Measurements from ENCODE around the gene CRAMP1.

CRAMP1 gene

DNA sequence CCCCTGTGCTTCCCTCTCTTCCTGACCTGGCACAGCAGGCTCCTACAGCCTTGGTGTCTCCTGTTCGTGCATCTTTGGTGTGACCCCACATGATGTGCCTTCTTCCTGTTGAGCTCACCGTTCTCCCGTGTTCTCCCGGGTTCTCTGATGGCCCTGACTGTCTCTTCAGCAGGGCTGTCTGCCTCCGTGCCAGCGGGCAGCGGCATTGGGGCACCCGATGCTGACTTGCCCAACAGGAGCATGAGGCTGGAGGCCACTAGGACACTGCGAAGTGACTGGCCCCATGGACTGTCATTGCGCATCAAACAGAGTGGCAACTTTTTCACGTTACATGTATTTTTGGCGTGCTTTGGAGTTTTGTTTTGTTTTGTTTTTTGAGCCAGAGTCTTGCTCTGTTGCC lies 22.4 kb downstream of the CRAMP1 start:
- DNase-seq = no peak

GRCh38 chr16:1635070-1635469 lies 22.9 kb downstream of the CRAMP1 start:
- DNase-seq = peak in 1 of 4 experiments; percentile 20

DNA sequence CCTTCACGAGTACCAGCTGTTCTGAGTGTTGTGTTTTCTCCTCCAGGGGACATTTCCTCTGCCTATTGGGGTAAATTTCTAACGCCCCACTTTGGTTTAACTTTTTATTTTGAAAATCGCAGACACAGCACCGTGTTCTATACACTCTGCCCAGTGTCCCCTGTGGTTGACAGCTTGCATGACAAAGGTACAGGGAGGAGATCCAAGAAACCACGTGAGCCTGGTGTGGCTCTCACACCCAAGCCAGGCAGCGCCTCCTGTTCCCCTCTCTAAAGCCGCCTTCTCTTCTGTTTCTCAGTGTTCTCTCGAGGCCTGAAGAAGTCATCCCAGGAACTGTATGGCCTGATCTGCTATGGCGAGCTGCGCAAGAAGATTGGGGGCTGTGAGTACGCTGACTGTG lies 25.4 kb downstream of the CRAMP1 start:
- DNase-seq = no peak

DNA sequence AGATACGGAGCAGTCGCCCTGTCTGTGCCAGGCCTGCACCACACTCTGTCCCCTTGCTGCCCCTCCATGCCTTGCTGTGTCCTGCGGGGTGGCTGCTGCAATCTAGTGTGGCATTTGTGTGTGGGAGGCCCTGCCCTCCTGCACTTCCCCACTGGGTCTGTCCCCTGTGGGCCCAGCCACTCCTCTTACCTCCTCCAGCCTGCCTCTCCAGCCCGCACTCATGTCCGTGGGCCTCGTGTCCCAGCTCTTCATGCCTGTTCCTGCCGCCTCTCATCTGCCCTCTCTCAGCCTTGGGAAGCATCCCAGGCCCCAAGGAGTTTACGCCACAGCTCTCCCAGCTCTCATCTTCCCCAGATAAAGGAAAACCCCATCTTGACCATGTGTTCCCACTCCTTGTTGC lies 26.6 kb downstream of the CRAMP1 start:
- peak in 2 of 4 experiments; percentile 22 for DNase-seq

DNA sequence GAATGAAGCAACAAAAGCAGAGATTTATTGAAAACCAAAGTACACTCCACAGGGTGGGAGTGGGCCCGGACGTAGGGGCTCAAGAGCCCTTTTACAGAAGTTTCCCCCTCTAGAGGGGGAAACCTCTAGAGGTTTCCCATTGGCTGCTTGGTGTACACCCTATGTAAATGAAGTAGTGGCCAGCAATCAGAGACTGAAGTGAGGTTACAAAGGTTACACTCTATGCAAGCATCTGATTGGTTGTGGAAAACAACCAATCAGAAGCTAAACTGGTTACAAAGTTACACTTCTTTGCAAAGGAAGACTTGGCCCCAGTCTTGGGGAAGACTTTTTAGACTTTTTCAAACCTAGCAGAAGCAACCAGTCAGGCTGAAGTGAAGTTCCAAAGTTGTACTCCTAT lies 27.1 kb downstream of the CRAMP1 start:
- DNase-seq = no peak

DNA sequence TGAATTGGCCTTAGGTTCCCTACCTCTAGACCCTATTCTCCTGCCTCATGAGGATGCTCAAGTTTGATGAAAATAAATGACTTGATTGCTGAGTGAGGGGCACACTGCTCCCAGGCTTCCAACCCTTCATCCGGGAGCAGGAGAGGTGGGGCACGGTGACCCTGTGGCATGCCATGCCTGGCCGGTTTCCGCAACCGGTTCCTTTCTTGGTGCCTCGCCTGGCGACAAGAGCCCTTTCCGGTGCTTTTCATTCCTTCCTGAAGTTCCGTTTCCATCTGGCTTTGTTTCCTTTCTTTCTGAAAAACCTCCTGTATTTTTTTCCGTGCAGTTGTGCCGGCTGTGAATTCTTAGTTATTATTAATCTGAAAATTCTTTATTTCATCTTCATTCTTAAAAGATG lies 27.7 kb downstream of the CRAMP1 start:
- no peak for DNase-seq

- no peak for DNase-seq
Observed at GRCh38 chr16:1640261-1640941, 28.2 kb downstream of the CRAMP1 start.

DNA sequence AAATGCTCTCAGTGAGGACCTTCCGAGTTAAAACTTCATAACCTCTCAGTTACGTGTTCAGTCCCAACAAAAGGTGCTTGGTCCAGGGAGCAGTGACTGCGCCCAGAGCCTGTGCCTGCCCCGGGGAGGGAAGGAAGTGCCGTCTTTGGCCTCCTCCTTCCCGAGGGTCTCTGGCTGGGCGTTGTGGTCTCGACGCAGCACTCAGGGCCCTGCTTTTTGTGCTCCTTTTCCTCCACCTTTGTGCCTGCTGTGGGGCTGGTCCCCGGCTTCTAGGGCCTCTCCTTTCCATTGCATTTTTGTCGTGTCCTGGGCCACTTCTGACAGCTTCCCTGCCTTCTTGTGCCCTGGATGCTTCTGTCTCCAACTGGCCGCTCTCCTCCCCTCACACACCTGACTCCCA lies 29.1 kb downstream of the CRAMP1 start:
- no peak for DNase-seq

GRCh38 chr16:1642148-1642547 lies 30.0 kb downstream of the CRAMP1 start:
- DNase-seq = no peak

- no peak for DNase-seq
Observed at GRCh38 chr16:1642753-1643152, 30.6 kb downstream of the CRAMP1 start.

DNA sequence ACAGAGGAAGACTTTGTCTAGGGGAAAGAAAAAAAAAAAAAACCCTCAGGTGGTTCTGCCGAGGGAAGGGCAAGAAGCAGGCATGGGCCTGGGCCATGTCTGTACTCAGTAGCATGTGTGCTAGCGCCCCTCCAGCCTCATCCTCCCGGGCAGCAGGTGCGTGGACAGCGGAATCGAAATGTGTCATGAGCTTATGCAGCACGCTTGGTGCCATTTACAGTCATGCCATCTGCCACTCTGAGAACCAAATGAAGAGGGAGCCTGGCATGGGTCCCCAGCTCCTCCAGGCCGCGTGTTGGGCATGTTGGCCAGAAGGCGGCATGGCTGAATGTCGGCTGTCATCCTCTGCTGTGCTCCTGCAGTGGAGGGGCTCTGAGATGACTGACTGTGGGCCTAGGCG lies 31.4 kb downstream of the CRAMP1 start:
- no peak for DNase-seq

DNA sequence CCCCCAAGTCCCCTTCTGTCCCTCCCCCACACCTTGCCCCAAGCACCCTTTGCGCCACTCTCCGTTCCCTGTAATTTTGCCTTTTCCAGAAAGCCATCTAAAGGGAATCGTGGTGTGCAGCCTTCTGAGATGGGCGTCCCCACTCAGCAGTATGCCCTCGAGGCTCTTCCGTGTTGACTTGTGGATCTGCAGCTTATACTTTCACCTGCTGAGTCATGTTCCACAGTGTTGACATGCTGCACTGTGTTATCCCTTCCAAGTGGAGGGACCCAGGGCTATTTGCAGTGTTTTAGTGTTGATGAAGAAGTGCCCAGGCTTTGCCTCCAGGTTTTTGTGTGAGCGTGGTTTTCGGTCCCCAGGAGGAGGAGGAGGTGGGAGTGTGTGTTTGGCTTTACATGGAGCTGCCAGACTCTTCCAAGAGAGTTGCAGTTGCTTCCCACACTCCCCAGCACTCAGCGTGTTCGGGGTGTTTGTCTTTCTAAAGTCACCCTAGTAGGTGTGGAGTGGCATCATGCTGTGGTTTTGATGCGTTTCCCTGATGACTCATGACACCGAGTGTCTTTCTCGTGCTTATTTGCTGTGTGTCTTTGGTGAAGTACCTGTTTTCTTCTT lies 33.9 kb downstream of the CRAMP1 start:
- peak; percentile 60 to 80 (median 74) for DNase-seq

GRCh38 chr16:1647856-1648255 lies 35.7 kb downstream of the CRAMP1 start:
- peak in 3 of 4 experiments; percentile 33 to 42 (median 41) for DNase-seq

DNA sequence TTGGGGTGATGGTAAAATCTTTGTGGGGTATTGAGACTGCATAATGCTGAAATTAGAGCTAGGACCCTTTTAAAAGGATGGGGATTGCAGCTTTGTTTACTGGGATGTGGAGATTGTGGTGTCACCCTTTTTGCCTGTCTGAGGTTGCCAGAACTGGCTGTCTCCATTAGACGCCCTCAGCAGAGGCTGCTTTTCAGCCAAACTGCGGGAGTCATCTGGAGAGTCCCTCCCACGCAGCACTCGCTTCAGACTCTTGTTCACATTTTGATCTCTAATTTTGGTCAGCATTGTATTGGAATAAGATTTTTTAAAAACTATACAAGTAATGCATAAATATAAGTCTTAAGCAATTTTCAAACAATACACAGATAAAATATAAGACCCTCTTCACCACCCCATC lies 38.0 kb downstream of the CRAMP1 start:
- DNase-seq = no peak

- DNase-seq = no peak
Observed at GRCh38 chr16:1651094-1651973, 39.2 kb downstream of the CRAMP1 start.

DNA sequence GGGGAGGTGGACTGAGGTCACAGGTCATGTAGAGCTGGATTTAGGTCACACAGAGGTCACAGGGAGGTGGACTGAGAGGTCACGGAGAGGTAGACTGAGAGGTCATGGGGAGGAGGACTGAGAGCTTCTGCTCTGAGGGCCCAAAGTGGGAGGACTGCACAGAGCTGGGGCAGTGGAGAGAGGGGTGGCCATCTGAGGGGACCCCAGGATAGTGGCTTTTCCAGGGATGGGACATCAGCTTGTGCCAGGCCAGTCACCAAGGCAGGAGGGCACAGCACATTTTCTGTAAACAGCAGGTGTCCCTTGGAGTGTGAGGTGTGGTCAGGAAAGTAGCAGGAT lies 39.8 kb downstream of the CRAMP1 start:
- DNase-seq = no peak

DNA sequence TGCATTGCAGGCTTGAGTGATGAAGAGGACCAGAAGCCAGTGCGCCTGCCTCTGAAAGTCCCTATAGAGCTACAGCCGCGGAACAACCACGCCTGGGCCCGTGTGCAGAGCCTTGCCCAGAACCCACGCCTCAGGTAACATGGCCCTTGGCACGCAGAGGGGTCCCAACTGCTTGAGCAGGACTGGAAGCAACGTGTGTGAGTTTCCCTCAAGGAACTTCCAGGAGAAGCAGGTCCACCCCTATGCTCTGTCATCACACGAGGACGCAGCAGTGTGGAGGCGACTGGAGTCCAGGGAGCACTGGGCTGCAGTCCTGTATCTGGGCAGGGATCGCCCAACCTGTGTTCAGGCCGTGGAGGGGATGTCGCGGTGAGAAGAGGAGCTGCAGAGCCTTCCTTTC lies 40.9 kb downstream of the CRAMP1 start:
- DNase-seq = no peak

- DNase-seq = peak; percentile 36 to 67 (median 60)
Observed at GRCh38 chr16:1654505-1655268, 42.5 kb downstream of the CRAMP1 start.

- DNase-seq = no peak
Observed at GRCh38 chr16:1655269-1655807, 43.2 kb downstream of the CRAMP1 start.

- no peak for DNase-seq
Observed at GRCh38 chr16:1655909-1656807, 44.0 kb downstream of the CRAMP1 start.

- no peak for DNase-seq
Observed at GRCh38 chr16:1656808-1657617, 44.9 kb downstream of the CRAMP1 start.

All from suppressor macrophage (primary cell).